Endothelial cell (in vitro differentiated cells): ENCODE results near the gene TTLL8. TPM values are rescaled to one million over a fixed set of nuclear protein-coding genes. Genes with fewer than 3 reads are reported as not detected.

Experiments used
- DNase-seq: peaks from one replicate; pipeline ENCODE4 v3.0.0; 2021; ENCODE audit warnings: low spot score
- H3K27ac Mint-ChIP-seq: one replicate; pipeline ENCODE4 v1.8.0; 2021; ENCODE audit warnings: mixed read lengths, inconsistent platforms; ENCODE audit not compliant: unreplicated experiment
- H3K27me3 Mint-ChIP-seq: one replicate; pipeline ENCODE4 v1.8.0; 2021; ENCODE audit warnings: mild to moderate bottlenecking, moderate library complexity, mixed read lengths, inconsistent platforms; ENCODE audit not compliant: unreplicated experiment
- H3K36me3 Mint-ChIP-seq: one replicate; pipeline ENCODE4 v1.8.0; 2021; ENCODE audit warnings: mild to moderate bottlenecking, low read depth, mixed read lengths, inconsistent platforms; ENCODE audit not compliant: unreplicated experiment
- H3K4me1 Mint-ChIP-seq: one replicate; pipeline ENCODE4 v1.8.0; 2021; ENCODE audit warnings: mild to moderate bottlenecking, mixed read lengths, inconsistent platforms; ENCODE audit not compliant: unreplicated experiment
- H3K4me3 Mint-ChIP-seq: one replicate; pipeline ENCODE4 v1.8.0; 2021; ENCODE audit warnings: mild to moderate bottlenecking, mixed read lengths, inconsistent platforms; ENCODE audit not compliant: unreplicated experiment
- H3K9me3 Mint-ChIP-seq: one replicate; pipeline ENCODE4 v1.8.0; 2021; ENCODE audit warnings: mixed read lengths, inconsistent platforms; ENCODE audit not compliant: unreplicated experiment
- CTCF ChIP-seq: fragments of 200-600 bp; sonication (generic); IDR thresholded peaks from one replicate; pipeline ENCODE4 v1.5.0; 2021; ENCODE audit warnings: antibody characterized with exemption; ENCODE audit not compliant: unreplicated experiment
- total RNA-seq: library from RNA; stranded (reverse); fragmentation: NEBNext Ultra II Directional; extraction: Animal tissue kit (Norgen Biotek cat#: 25700); gene quantifications from one replicate; pipeline ENCODE4 v1.2.1, GENCODE V29; 2021; ENCODE audit not compliant: unreplicated experiment

Gene TTLL8
- total RNA-seq, 1 donor from 2014 or later = not detected

- H3K27me3 Mint-ChIP-seq = peaks cover 6% of the 10 kb centered on the region
- H3K4me1 Mint-ChIP-seq = peaks cover 12% of the 10 kb centered on the region
- H3K9me3 Mint-ChIP-seq = no peaks in the 10 kb centered on the region
- no peaks in the 10 kb centered on the region for H3K36me3 Mint-ChIP-seq
- DNase-seq = no peak
- H3K4me3 Mint-ChIP-seq = no peak overlapping the region
- no peak for TF ChIP-seq CTCF
- no peak overlapping the region for H3K27ac Mint-ChIP-seq
Measured at GRCh38 chr22:50063589-50064393, 5.7 kb upstream of the TTLL8 start.

GRCh38 chr22:50062509-50063135, 4.5 kb upstream of the TTLL8 start:
- no peaks in the 10 kb centered on the region for H3K9me3 Mint-ChIP-seq
- H3K27me3 Mint-ChIP-seq = peaks cover 6% of the 10 kb centered on the region
- no peak overlapping the region for H3K27ac Mint-ChIP-seq
- DNase-seq = no peak
- TF ChIP-seq CTCF = no peak
- no peak overlapping the region for H3K4me3 Mint-ChIP-seq
- H3K36me3 Mint-ChIP-seq = no peaks in the 10 kb centered on the region
- peaks cover 12% of the 10 kb centered on the region for H3K4me1 Mint-ChIP-seq

- Mint-ChIP-seq H3K4me1 (peaks cover 12% of the 10 kb centered on the region), H3K27me3 (peaks cover 4% of the 10 kb centered on the region), H3K27ac (no peak overlapping the region), H3K4me3 (no peak overlapping the region), H3K36me3 (no peaks in the 10 kb centered on the region), H3K9me3 (no peaks in the 10 kb centered on the region)
- no peak for TF ChIP-seq CTCF
- DNase-seq = no peak
Measured at GRCh38 chr22:50061824-50062355, 3.8 kb upstream of the TTLL8 start.

GRCh38 chr22:50061141-50061823, 3.2 kb upstream of the TTLL8 start:
- H3K27ac Mint-ChIP-seq = no peak overlapping the region
- H3K9me3 Mint-ChIP-seq = no peaks in the 10 kb centered on the region
- H3K36me3 Mint-ChIP-seq = no peaks in the 10 kb centered on the region
- TF ChIP-seq CTCF = no peak
- H3K4me3 Mint-ChIP-seq = no peak overlapping the region
- no peak for DNase-seq
- H3K27me3 Mint-ChIP-seq = peaks cover 4% of the 10 kb centered on the region
- H3K4me1 Mint-ChIP-seq = peaks cover 12% of the 10 kb centered on the region
